HL-60 (cell line): ENCODE data around the gene NPEPPS.
"Not testable (repeated sequence)": the region's sequence is repeated elsewhere in the genome, so short reads cannot be mapped to it uniquely, and the experiment has no call there.

Experiments used
- CTCF ChIP-seq: IDR thresholded peaks from one replicate; pipeline ENCODE4 v1.5.1; 2011; ENCODE audit warnings: low read length, control low read depth, inconsistent platforms; ENCODE audit not compliant: insufficient read depth
- POLR2AphosphoS5 ChIP-seq: IDR thresholded peaks from 2 replicates; pipeline ENCODE4 v1.6.1; 2012; ENCODE audit warnings: low read depth
- REST ChIP-seq: IDR thresholded peaks from 2 replicates; pipeline ENCODE4 v1.6.1; 2012; ENCODE audit warnings: low read depth; ENCODE audit not compliant: insufficient replicate concordance
- SPI1 ChIP-seq: IDR thresholded peaks from 2 replicates; pipeline ENCODE4 v1.6.1; 2012; ENCODE audit warnings: low read depth, mild to moderate bottlenecking, borderline replicate concordance

DNA sequence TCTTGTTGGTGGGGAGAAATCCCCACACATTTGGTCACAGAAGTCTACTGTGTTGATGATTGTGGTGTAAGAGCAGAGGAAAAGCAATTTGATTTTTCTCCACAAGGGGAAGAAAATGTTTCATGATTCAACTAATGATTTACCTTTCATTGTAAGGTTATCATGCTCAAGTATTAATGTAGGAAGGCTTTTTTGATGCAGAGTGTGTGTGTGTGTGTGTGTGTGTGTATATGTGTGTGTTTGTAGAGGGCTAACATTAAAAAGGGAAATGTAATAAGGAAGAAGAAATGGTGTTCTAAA, 31.4 kb downstream of the NPEPPS start:
- TF ChIP-seq CTCF, POLR2AphosphoS5, REST, SPI1: not testable (repeated sequence)
